Body of pancreas (tissue), 4 donors: ENCODE measurements around the gene PTK6. TPM values are rescaled to one million over a fixed set of nuclear protein-coding genes. Genes with fewer than 3 reads are reported as not detected.

Source experiments
- ATAC-seq: fragments of 150-250 bp; one replicate; pipeline ENCODE4 v1.9.1; 2016
- DNase-seq, 4 donors: peaks; one replicate each; pipeline ENCODE4 v3.0.0-alpha.2; 2019
- H3K27ac ChIP-seq, 4 donors: fragments of 200-600 bp; sonication (generic); 1 replicate in 3 of 4; 2 replicates in 1 of 4; pipeline versions ENCODE4 v1.5.1 to v1.6.1; 2016 to 2019; ENCODE audit warnings: mild to moderate bottlenecking in 1 of 4, mixed read lengths in 1 of 4, moderate library complexity in 1 of 4
- H3K27me3 ChIP-seq, 2 donors: fragments of 200-600 bp; sonication (generic); one replicate each; pipeline ENCODE4 v1.6.0; 2016; ENCODE audit warnings: mild to moderate bottlenecking in 1 of 2
- H3K36me3 ChIP-seq, 2 donors: fragments of 200-600 bp; sonication (generic); replicated peaks in 1 of 2; 2 replicates each; pipeline ENCODE4 v1.5.1; 2016; ENCODE audit warnings: low read depth in 2 of 2; ENCODE audit not compliant: insufficient read depth in 1 of 2
- H3K4me1 ChIP-seq: fragments of 200-600 bp; sonication (generic); one replicate; pipeline ENCODE4 v1.6.0; 2016
- H3K4me3 ChIP-seq, 2 donors: fragments of 200-600 bp; sonication (generic); 1 replicate in 1 of 2; 2 replicates in 1 of 2; pipeline ENCODE4 v1.5.1; 2016 to 2019
- H3K9me3 ChIP-seq, 3 donors: fragments of 200-600 bp; sonication (generic); 1 replicate in 2 of 3; 2 replicates in 1 of 3; pipeline ENCODE4 v1.5.1; 2016
- POLR2A ChIP-seq, 3 donors: fragments of 450-650 bp; IDR thresholded peaks; one replicate each; pipeline ENCODE4 v1.6.1; 2016; ENCODE audit warnings: antibody characterized with exemption in 3 of 3, mild to moderate bottlenecking in 2 of 3
- WGBS, 2 donors: methylation state at CpG; one replicate each; pipeline ENCODE4 v1.1.5; 2017; 5-methylcytosine and 5-hydroxymethylcytosine counted together
- intact Hi-C: fragments of 100-400 bp; cut with DNase I; formaldehyde crosslinking; loops from one replicate; pipeline ENCODE4 v1.15.1; 2023
- total RNA-seq, 2 donors: library from RNA; depleted of rRNA; stranded (reverse); fragments of >200 nt; gene quantifications; one replicate each; pipeline ENCODE4 v1.1.0, GENCODE V29; 2016
- TF ChIP-seq, protein P1 (sequence below), 7 experiments: fragments of 450-650 bp in 4 of 7; fragments of 200-600 bp in 3 of 7; sonication (generic) in 3 of 7; IDR thresholded peaks; one replicate each; pipeline ENCODE4 v1.5.1; 2016 to 2019; ENCODE audit warnings: antibody characterized with exemption in 7 of 7

The PTK6 gene
- total RNA-seq, 2 donors from 2014 or later, result 3.0 to 5.4 TPM

DNA sequence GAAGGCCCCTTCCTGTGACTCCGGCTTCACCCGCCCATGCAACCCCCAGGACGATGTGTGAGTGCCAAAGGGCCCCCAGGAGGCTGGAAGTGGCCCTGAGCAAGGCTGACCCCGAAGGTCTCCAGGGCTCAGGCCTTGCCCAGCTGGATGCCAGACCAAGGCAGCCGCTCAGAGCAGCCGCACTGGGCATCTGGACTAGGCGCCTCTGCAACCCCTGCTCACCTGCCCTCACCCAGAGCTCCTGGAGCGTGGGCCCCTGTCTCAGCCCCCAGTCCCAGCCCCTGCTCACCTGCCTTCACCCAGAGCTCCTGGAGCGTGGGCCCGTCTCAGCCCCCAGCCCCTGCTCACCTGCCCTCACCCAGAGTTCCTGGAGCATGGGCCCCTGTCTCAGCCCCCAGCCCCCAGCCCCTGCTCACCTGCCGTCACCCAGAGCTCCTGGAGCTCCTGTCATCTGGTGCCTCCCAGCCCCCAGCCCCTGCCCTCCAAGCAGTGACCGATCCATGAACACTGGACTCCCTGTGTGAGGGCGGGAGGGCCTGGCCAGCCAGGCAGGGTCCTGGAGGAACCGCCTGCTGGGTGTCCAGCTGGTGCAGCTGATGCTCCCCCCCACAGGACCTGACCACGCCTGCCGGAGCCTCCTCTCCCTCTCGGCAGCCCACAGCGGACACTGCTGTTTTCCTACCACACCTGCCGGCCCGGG, 9.2 kb upstream of the PTK6 start:
- peaks cover 0 to 4% of the 10 kb centered on the region in 2 donors for H3K27me3 ChIP-seq

DNA sequence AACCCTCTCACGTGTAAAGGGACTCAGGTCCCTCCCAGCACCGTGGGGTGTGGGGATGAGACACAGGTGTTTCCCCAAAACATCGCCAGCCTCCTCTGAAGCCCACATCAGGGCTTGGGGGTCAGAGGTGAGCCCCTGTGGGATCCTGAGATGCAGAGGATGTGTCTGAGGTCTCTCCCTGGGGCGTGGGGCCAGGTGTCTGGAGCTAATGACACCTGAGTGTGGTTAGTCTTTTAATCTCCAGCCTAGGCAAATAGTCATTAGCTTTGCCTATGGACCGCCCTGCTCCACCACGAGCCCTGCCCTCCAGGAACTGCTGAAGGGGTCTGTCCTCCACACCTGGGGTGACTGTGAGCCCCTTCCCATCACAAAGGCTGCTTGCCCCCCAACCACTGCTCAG, 8.6 kb upstream of the PTK6 start:
- H3K4me1 ChIP-seq, result no peaks in the 10 kb centered on the region
- intact Hi-C loops, result loop anchor here (10.0 kb wide), 1 partner anchor 419 kb away; the partner anchor contains the start of gene ZNF512B
- 42 to 54% methylated on average over 6 of the region's 6 CpGs for WGBS, 2 donors
- no peaks in the 10 kb centered on the region for H3K9me3 ChIP-seq
- no peak for TF ChIP-seq POLR2A (IDR thresholded peaks at IDR 0.05)
- TF ChIP-seq, protein P1, sequence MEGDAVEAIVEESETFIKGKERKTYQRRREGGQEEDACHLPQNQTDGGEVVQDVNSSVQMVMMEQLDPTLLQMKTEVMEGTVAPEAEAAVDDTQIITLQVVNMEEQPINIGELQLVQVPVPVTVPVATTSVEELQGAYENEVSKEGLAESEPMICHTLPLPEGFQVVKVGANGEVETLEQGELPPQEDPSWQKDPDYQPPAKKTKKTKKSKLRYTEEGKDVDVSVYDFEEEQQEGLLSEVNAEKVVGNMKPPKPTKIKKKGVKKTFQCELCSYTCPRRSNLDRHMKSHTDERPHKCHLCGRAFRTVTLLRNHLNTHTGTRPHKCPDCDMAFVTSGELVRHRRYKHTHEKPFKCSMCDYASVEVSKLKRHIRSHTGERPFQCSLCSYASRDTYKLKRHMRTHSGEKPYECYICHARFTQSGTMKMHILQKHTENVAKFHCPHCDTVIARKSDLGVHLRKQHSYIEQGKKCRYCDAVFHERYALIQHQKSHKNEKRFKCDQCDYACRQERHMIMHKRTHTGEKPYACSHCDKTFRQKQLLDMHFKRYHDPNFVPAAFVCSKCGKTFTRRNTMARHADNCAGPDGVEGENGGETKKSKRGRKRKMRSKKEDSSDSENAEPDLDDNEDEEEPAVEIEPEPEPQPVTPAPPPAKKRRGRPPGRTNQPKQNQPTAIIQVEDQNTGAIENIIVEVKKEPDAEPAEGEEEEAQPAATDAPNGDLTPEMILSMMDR (IDR thresholded peaks at IDR 0.05), result no peak
- no peaks in the 10 kb centered on the region for H3K36me3 ChIP-seq
- no peak overlapping the region for H3K27ac ChIP-seq
- DNase-seq, result no peak
- H3K4me3 ChIP-seq, result no peak overlapping the region
- peaks cover 0 to 4% of the 10 kb centered on the region in 2 donors for H3K27me3 ChIP-seq
- ATAC-seq, result no peak

More for the DNA sequence above, 9.2 kb upstream of the PTK6 start:
- no peak for TF ChIP-seq POLR2A (IDR thresholded peaks at IDR 0.05)
- TF ChIP-seq, protein P1 (IDR thresholded peaks at IDR 0.05), result no peak
- Histone ChIP-seq H3K36me3 (no peaks in the 10 kb centered on the region), H3K4me1 (no peaks in the 10 kb centered on the region), H3K27ac (no peak overlapping the region), H3K4me3 (no peak overlapping the region), H3K9me3 (no peaks in the 10 kb centered on the region)
- intact Hi-C loops, result loop anchor here (10.0 kb wide), 1 partner anchor 418 kb away; the partner anchor contains the start of gene ZNF512B
- DNase-seq (no peak), ATAC-seq (no peak)
- WGBS, 2 donors, result 70 to 78% methylated on average over 13 to 19 of the region's 20 CpGs

DNA sequence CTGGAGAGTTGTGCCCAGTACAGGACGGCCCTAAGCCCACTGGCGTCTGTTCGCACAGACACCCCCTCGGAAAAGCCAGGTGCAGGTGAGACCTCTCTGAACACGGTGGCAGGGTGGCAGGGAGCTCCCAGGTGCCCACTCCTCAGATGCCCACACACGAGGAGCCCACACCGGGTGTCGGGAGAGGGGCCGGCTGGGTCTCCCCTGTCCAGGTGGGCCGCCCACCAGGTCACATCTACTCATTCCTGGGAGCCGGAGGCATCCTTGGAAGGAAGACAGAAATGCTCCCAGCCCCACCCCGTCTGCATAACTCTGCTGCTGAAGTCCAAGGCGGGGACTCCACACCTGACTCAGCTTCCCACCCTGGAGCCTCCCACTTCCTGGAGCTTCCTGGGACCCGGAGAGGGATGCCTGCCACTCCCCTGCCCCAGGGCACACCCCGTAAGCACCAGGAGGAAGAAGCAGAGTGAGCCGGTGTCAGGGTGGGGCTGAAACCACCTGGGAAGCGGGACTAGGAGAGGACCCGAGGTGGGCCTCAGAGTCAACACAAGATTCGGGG, 7.9 kb upstream of the PTK6 start:
- WGBS, 2 donors, result 60 to 65% methylated on average over 6 to 18 of the region's 19 CpGs
- intact Hi-C loops, result loop anchor here (10.0 kb wide), 1 partner anchor 420 kb away; the partner anchor contains the start of gene ZNF512B
- Histone ChIP-seq H3K27ac (no peak overlapping the region), H3K36me3 (no peaks in the 10 kb centered on the region), H3K27me3 (peaks cover 0 to 4% of the 10 kb centered on the region in 2 donors), H3K4me3 (no peak overlapping the region), H3K4me1 (no peaks in the 10 kb centered on the region), H3K9me3 (no peaks in the 10 kb centered on the region)
- DNase-seq (no peak), ATAC-seq (no peak)
- no peak for TF ChIP-seq POLR2A (IDR thresholded peaks at IDR 0.05)
- TF ChIP-seq, protein P1 (IDR thresholded peaks at IDR 0.05), result no peak

DNA sequence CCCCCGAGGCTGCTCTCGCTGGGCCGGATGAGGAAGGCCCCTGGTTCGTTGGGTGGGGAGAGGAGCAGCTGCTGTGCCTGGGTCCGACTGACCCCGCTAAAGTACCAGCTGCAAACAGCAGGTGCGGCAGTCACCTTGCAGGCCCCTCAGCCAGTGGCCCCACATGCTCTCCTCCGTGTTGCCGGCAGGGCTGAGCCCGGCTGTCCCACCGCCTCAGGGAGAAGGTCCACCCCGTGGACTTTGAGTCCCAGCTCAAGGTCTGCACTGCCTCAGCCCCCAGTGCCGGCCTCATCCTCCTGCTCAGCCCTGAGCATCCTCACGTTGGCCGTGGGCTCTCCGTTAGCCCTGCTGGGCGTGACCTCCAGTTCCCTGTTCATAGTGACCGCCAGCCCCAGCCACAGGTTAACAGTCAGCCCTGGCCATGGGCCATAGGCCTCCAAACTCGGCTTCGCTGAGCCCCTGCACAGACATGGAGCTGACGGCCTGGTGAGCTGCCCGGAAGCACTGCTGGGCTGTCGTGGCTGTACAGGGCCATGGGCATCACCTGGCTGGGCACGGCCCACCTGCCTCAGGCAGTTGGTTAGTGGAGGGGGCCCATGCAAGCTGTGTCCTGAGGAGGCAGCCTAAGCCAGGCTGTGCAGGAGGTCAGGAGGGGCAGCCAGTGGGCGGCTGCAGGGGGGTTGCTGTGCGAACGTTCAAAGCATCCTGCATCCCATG, 7.2 kb upstream of the PTK6 start:
- Histone ChIP-seq H3K4me3 (no peak overlapping the region), H3K27ac (no peak overlapping the region), H3K27me3 (peaks cover 0 to 4% of the 10 kb centered on the region in 2 donors), H3K36me3 (no peaks in the 10 kb centered on the region), H3K9me3 (no peaks in the 10 kb centered on the region), H3K4me1 (no peaks in the 10 kb centered on the region)
- DNase-seq, result no peak
- intact Hi-C loops, result loop anchor here (10.0 kb wide), 1 partner anchor 420 kb away; the partner anchor contains the start of gene ZNF512B
- 73 to 83% methylated on average over 3 to 26 of the region's 27 CpGs for WGBS, 2 donors
- no peak for TF ChIP-seq POLR2A (IDR thresholded peaks at IDR 0.05)
- TF ChIP-seq, protein P1 (IDR thresholded peaks at IDR 0.05), result no peak
- ATAC-seq, result no peak
